HG03354 (cell line): ENCODE measurements around the gene CBARP.

Source experiments
- ATAC-seq: cut with Tn5 transposase; IDR thresholded peaks from one replicate; pipeline ENCODE4 v1.9.1; 2021; ENCODE audit warnings: mild to moderate bottlenecking; ENCODE audit not compliant: unreplicated experiment, poor library complexity, severe bottlenecking

CBARP gene

DNA sequence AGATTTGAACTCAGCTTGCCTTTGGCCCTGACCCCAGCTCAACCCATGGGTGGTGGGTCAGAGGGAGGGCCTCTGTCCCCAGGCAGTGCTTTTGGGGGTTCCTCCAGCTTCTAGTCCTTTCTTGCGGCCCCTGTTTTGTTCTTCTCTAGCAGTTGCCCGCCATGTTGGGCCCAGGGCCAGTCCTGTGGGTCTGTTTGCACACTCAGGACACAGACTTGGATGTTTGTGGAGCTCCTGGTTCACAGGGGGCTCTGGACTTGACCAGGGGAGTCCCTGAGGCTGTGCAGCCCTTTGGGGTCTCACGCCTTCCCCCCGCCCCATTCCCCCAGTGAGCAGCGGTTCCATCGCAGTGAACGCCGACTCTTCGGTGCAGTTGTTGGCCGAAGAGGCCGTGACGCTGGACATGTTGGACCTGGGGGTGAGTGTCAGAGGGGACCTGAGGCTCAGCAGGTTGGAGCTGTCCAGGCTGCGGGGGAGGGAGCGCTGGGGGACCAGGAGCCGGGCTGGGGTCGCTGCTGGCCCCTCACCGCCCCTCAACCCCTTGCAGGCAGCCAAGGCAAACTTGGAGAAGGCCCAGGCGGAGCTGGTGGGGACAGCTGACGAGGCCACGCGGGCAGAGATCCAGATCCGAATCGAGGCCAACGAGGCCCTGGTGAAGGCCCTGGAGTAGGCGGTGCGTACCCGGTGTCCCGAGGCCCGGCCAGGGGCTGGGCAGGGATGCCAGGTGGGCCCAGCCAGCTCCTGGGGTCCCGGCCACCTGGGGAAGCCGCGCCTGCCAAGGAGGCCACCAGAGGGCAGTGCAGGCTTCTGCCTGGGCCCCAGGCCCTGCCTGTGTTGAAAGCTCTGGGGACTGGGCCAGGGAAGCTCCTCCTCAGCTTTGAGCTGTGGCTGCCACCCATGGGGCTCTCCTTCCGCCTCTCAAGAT lies 6.2 kb upstream of the CBARP start:
- ATAC-seq, result no peak

DNA sequence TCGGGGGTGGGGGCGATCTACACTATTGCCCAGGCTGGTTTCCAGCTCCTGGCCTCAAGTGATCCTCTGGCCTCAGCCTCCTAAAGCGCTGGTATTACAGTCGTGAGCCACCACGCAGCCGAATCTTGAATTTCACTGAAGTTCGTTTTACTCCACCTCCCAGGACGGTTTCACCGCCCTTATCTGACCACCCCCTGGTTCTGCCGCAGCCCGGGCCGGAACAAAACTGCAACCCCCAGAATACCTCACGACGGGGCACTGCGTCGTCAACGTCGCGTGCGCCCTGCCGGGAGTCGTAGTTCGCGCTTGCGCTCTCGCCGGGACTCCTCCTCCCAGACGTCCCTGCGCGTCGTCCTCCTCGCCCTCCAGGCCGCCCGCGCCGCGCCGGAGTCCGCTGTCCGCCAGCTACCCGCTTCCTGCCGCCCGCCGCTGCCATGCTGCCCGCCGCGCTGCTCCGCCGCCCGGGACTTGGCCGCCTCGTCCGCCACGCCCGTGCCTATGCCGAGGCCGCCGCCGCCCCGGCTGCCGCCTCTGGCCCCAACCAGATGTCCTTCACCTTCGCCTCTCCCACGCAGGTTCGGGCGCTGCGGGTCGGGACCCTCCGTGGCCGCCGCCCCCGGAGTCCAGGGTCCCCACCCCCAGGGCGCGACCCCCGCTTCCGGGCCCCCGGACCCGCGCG lies 3.8 kb upstream of the CBARP start, which contains the start of gene ATP5F1D:
ATP5F1D (plus strand) TSS at position 335 of the 679 bp plus-strand sequence; CDS start at position 435, 100 bp downstream.
- peak; percentile 53 for ATAC-seq

DNA sequence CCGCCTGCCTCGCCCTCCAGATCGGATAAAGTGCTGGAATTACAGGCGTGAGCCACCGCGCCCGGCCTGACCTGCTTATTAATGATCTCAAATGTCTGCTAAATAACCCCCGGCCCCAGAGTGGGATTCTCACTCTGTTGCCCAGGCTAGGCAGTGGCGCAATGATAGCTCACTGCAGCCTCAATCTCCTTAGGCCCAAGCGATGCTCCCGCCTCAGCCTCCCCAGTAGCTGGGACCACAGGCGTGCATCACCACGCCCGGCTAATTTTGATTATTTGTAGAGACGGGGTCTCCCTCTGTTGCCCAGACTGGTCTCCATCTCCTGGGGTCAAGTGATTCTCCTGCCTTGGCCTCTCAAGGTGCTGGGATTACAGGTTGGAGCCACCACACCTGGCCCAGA lies 3.1 kb upstream of the CBARP start:
- ATAC-seq, result no peak

DNA sequence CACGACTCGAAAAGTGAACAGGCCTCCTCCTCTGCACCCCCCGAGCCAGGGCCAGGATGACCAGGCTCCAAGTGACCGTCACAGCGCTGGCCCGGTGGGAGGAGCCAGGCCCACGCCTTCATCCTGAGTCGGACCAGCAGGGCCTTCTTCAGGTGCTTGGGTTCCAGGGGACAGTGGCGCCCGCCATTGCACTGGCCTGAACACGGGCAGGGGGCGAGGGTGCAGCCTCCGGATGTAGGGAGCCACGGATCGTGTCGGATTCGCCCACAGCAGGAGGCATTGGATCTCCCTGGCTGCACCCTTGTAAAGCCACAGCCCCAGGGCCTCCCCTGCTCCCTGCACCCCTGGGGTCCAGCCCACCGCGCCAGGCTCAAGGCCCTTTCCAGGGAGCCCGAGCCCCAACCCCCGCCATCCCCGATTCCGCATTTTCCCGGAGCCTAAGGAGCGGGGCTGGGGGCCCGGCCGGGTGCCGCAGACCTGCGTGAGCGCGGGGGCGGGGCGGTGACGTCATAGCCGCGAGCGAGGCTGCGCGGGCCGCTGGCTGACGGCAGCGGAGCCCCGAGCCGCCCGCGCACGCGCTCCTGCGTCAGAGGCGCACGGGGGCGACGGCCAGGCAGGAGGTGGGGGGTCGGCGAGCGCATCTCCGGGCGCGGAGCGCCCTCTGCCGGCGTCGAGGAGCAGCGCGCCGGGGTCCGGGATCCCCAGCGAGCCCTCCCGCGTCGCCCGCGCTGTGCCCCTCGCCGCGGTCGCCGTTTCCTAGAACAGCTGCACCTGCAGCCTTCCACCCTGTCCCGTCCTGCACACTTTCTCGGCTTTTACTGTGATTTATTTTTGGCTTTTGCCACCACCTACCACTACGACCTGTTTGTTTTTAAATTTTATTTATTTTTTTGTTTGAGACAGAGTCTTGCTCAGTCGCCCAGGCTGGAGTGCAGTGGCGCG lies 2.3 kb upstream of the CBARP start:
- peak; percentile 40 for ATAC-seq

DNA sequence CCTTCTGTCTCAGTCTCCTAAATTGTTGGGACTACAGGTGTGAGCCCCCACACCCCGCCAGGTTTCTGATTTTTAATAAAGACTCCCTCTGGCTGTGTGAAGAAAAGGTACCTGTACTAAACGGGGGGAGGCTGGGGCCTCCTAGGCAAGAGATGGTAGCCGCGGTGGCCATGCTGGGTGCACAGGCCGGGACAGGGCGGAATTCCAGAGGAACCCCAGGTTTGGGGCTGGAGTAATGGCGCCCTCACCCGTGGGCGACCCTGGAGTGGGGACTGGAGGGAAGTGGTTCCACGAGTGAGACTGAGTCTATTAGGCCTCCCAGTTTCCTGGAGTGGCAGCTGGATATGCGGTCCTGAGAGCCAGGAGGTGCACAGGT lies 1.6 kb upstream of the CBARP start:
- ATAC-seq, result no peak

DNA sequence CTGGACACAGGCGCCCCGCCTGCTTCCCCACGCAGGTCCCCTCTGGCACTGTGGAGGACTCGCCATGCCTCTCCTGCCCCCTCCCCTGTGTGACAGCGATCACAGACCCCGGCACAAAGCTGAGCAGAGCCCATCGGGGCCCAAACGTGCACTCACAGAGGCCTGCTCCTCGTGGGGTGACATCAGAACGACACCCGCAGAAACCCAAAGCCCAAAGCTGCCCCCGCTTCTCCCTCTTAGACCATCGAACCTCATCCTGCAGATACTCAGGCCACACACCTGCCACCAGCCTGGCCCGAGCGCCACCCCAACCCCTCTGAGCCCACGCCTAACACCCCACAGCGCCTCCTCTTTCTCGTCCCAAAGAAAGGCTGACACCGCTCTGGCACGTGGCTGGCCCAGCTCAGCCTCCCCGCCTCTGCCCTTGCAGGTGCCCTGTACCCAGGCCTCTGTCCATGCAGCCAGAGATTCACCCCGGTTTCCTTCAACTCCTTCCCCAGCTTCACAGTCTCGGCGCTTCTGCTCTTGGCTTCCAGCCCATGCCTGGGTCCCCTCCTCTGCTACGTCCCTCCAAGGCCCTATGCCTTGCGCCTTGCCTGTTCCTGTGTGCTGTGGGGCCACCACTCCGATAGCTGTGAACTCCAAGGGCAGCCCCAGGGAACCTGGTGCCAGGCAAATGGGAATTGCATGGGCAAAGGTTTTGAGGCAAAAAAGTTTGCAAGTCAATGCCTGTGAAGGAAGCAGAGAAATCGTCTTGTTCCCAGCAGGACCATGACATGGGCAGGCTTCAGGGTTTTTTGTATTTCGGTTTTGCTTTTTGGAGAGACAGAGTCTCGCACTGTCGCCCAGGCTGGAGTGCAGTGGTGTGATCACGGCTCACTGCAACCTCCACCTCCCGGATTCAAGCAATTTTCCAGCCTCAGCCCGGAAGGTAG lies 831 bp upstream of the CBARP start:
- ATAC-seq, result no peak

DNA sequence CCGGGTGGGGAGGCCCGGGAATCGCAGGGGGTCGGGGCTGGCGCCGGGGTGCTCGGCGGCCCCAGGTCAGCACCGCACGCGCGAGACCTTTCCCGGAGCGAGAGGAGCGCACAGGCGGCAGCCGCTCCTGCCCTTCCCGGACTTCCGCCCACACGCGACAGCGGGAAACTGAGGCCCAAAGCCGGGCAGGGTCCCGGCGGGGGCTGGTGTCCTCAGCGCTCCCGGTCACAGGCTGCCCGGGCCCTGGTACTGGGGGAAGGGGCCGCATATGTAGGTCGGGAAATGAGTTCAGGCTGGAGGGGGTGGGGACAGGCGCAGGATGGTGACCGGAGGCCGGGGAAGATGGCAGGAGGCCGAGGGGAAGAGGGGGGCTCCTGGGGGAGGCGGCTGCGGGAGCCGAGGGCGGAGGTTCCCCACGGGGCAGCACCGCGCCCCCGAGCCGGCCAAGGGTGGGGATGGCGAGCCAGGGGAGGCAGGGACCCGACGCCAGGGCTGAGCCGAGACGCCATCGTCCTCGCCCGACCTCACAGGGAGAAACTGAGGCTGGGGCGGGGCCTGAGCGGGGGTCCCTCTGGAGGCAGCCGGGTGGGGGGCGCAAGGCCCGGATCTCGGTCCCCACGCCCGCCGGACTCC lies 662 bp downstream of the CBARP start:
- no peak for ATAC-seq

DNA sequence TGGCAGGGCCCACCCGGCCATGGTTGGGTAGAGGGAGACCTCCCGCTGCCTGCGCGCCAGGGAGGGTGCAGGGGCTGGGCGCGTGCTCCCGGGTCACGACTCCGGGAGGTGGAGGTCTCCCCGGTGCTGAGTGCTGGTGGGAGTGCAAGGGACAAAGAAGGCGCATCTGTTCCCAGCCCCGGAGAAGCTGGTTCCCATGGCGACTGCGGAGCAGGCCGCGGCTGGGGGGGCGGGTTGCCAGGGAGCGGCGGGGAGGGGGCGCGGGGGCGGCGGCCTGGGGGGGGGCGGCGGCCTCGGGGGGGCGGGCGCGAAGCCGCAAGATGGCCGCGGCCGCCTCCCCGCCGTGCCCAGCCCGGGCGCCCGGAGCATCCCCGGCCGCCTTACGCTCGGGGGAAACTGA lies 1.2 kb downstream of the CBARP start:
- no peak for ATAC-seq

DNA sequence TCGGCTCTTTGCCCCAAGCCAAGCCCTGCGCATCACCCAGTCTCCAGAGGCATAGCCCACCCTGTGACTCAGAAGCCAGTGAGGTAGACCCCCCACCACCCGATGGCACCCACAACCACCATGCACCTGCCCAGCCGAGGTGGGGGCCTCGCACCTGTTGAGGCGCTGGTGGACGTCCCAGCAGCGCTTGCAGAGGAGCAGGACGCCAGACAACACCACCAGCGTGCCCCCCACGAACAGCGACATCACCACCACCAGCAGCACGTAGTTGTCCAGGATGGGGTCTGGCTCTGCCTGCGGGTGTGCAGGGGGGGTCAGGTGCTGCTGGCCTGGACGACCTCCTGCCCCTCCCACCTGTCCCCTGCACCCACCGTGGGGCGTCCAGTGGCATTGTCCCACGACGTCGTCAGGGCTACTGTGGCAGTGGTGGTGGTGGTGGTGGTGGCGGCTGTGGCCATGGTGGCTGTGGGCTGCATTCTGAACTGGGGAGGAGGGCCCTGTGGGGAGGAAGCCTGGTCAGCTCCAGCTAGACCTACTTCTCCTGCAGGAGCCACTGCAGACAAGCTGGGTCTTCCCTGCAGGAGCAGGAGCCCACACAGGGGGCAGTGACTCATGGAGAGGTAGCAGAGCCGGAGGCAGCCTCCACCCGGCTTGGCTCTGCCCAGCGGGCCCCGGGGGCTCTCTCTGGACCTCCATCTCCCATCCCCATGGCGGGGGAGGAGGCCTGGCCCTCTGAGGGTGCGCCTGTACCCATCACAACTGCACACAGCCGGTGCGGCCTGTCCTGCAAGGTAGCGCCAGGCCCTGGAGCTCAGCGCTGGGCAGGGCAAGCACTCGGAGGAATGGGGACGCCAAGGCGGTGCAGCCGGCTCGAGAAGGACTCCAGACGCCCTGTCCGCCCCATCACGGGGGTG lies 1.9 kb downstream of the CBARP start:
- no peak for ATAC-seq

DNA sequence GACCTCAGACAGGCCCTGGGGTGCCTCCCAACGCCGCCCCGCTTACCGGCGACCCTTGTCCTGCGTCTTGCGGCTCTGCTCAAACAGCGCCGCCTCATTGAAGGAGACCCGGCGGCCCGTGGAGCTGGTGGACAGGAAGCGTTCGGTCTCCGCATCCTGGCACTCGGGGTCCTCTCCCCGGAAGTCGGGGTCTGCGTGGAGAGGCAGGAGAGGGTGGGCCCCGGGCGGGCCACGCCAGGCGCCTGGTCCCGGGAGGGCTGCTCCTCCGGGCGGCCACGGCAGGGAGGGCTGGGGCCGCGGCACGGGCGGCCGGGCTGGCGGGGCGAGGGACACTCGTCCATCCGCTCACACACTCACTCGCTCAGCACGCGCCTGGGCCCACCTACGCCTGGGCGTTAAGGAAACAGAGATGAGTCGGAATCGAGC lies 2.8 kb downstream of the CBARP start:
- no peak for ATAC-seq

DNA sequence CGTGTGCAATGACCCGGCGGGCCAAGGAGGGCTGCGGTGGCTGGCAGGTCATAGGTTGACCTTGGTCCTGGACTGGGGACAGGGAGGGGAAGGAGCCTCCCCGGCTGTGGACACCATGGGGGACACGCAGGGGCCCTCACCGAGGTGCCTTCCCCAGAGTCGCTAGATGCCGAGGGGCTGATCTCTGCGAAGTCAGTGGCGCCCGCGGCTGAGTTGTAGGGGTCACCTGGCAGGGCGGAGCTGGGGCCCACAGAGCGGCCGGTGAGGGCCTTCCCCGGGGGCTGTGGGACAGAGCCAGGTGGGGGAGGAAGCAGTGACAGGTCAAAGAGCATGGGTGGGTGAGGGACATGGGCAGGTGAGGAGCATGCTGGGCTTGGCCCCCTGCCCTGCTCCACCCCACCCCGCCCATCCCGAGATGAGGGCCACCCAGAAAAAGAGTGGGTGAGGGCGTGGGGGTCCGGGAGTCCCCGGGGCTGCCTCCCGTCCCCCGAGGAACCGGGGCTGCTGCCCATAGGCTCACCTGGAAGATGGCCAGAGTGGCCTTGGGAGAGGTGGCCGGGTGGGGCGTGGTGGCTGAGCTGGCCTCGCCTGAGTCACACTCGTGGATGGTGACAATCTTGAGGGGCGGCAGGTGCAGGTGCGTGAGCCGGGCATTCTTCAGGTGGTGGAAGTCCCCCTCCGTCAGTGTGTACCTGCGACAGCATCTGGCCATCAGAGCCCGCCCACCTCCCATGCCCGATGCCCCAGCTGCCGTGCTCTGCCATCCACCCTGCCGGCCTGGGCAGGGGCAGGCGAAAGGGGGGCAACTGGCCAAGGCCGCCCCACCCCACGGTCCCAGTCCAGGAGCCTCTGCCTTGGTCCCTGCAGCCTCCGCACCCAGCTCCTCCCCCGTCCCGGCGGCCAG lies 3.5 kb downstream of the CBARP start:
- no peak for ATAC-seq

DNA sequence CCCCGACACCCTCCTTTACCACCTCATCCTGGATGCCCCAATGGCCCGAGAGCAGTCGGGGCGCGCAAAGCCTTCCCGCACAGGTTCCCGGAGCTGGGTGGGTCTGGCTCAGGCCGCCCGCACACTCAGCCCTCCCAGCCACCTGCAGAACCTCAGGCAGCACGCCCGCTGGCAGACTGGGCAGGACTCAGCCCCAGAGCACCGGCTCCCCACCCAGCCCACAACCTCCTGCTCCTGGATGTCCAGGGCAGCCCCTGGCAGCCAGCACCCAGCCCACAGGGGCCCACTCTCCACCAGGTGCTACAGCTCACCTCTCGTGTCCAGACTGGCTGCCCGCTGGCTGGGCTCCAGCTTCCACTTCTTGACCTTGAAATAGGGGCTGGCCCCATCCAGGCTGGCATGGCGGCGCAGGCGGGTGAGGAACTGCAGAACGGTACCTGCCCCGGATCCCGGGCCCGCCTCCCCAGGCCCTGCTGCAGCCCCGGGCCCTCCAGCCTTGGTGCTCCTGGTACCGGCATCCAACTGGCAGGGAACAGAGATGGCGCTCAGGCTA lies 4.6 kb downstream of the CBARP start:
- ATAC-seq, result no peak

DNA sequence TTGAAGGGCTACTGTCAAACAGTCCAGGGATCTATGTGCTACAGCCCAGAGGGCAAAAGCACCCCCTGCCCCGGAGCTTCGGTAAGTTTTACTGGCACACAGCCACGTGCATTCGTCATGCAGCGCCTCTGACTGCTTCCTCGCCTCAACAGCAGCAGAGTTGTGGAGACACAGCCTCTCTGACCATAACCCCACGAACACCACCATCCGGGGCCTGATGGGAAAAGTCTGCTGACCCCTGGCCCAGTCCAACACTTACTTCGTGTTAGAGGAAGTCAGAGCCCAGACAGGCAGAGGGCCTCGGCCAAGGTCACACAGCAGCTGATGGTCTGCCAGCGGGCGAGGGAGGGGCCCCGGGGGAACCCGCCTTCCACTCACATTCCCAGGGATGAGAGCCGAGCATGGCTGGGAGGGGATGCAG lies 5.1 kb downstream of the CBARP start:
- no peak for ATAC-seq

DNA sequence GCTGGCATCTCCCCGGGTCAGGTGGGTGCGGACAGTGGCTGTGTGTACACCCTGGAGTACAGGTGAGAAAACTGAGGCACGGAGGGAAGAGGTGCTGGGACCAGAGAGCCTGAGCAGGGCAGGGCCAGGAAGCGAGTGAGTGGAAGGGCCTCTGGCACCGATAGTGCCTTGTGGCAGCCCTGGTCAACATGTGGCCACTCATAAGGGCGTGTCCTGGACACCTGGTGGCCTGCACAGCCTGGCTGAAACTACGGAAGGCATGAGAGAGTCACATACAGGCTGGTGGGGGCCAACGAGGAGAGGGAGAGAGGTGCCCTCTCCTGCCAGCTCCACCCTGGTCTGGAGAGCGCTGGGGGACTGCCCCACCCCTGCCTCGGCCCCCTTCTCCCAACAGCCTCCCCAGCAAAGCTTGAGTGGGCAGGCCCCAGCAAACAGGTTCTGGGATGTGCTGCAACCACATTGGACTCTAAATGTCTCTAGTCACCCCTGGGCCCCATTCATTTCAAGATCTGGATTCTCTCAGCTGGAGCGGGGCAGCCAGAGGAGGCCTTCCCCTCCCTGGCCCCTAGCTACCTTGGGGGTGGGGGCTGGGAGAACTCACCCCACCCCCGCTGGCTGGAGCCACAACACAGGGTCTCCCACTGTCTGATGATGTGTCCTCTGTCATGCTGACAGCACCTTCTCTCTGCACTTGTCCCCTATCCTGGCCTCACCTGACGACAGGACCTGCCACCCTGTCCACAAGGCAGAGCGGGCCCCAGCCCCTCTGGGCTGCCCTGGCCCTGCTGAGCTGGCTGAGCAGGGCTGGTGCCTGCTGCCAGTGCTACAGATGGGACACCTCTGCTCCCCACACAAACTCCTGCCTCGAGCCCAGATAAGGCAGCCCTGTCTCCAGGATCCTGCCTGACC lies 5.8 kb downstream of the CBARP start:
- ATAC-seq, result no peak

DNA sequence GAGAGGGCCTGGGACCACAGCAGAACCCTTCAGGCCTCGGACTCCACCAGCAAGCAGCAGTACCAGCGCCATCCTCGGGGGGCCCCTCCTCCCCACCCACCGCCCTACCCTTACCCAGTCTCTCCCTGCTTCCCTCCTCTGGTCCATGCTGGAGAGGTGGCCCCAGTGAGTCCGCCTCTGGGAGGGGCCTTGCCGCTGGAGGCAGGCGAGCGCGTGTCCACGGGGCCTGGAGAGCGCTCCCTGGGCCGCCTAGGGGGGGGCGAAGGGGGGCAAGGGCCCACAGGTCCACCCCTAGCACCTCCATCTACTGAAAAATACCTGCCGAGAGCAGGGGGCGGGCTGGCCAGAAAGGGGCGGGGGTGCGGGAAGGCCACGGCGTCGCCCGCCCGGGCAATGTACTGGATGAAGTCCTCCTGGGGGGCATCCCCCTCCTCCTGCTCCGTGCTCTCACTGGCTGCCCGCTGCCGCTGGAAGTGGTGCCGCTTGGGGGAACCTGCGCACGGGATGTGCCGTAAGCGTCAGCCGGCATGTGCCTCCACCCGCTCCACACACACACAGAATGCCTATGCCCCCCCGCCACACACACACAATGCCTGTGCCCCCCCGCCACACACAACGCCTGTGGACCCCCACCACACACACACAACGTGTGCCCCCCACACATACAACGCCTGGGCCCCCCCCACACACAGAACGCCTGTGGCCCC lies 6.9 kb downstream of the CBARP start:
- ATAC-seq, result no peak
